GM19351 (cell line): ENCODE measurements around the gene TTC12.
A peak's percentile ranks its signal among the peaks of the same experiment; 100 is the strongest.

Experiments
- ATAC-seq: cut with Tn5 transposase; IDR thresholded peaks from one replicate; pipeline ENCODE4 v1.9.1; 2021; ENCODE audit warnings: mild to moderate bottlenecking, moderate library complexity; ENCODE audit not compliant: unreplicated experiment

Gene TTC12

GRCh38 chr11:113314389-113315301 lies at the start of gene TTC12:
Gene TTC12 (plus strand): TSS chr11:113314583. CDS start chr11:113316258, 1,675 bp downstream.
- peak; percentile 98 for ATAC-seq

GRCh38 chr11:113265362-113265761 lies 49.0 kb upstream of the TTC12 start:
- ATAC-seq: no peak

GRCh38 chr11:113267493-113267892 lies 46.9 kb upstream of the TTC12 start:
- ATAC-seq: no peak

GRCh38 chr11:113269096-113269495 lies 45.3 kb upstream of the TTC12 start:
- no peak for ATAC-seq

GRCh38 chr11:113269636-113270035 lies 44.7 kb upstream of the TTC12 start:
- ATAC-seq: no peak

GRCh38 chr11:113270080-113270479 lies 44.3 kb upstream of the TTC12 start:
- no peak for ATAC-seq

GRCh38 chr11:113271551-113272245 lies 42.7 kb upstream of the TTC12 start:
- ATAC-seq: no peak

- no peak for ATAC-seq
Measured at GRCh38 chr11:113272281-113272680, 42.1 kb upstream of the TTC12 start.

GRCh38 chr11:113272927-113273615 lies 41.3 kb upstream of the TTC12 start:
- no peak for ATAC-seq

GRCh38 chr11:113273720-113274119 lies 40.7 kb upstream of the TTC12 start:
- ATAC-seq: no peak

GRCh38 chr11:113274713-113275582 lies 39.4 kb upstream of the TTC12 start:
- no peak for ATAC-seq

GRCh38 chr11:113275602-113276001 lies 38.8 kb upstream of the TTC12 start:
- ATAC-seq: no peak

GRCh38 chr11:113276466-113276865 lies 37.9 kb upstream of the TTC12 start:
- ATAC-seq: no peak

- ATAC-seq: no peak
Measured at GRCh38 chr11:113277907-113278306, 36.5 kb upstream of the TTC12 start.

GRCh38 chr11:113278481-113278880 lies 35.9 kb upstream of the TTC12 start:
- no peak for ATAC-seq

GRCh38 chr11:113278925-113279324 lies 35.5 kb upstream of the TTC12 start:
- ATAC-seq: no peak

GRCh38 chr11:113279591-113279990 lies 34.8 kb upstream of the TTC12 start:
- no peak for ATAC-seq

- ATAC-seq: no peak
Measured at GRCh38 chr11:113281052-113281725, 33.2 kb upstream of the TTC12 start.

- ATAC-seq: no peak
Measured at GRCh38 chr11:113282898-113283437, 31.4 kb upstream of the TTC12 start.

- ATAC-seq: no peak
Measured at GRCh38 chr11:113283881-113284280, 30.5 kb upstream of the TTC12 start.
